GM23338 (cell line): ENCODE results near the gene DIP2C. TPM values are rescaled to one million over a fixed set of nuclear protein-coding genes. Genes with fewer than 3 reads are reported as not detected.

Source experiments
- ATAC-seq: fragments of 200-7000 bp; cut with Tn5 transposase; 3 replicates; pipeline ENCODE4 v1.9.1; 2020
- DNase-seq: peaks from one replicate; pipeline ENCODE4 v3.0.0-alpha.2; 2015; ENCODE audit warnings: low spot score
- H2AFZ ChIP-seq: fragments of 200-600 bp; sonication (generic); 2 replicates; pipeline ENCODE4 v1.8.0; 2016; ENCODE audit warnings: antibody characterized with exemption, mild to moderate bottlenecking, moderate library complexity
- H3F3A ChIP-seq: fragments of 200-600 bp; sonication (generic); replicated peaks from 2 replicates; pipeline ENCODE4 v1.8.0; 2017; ENCODE audit warnings: antibody characterized with exemption, mixed run types, low read depth
- H3K27ac ChIP-seq: fragments of 200-600 bp; sonication (generic); 2 replicates; pipeline ENCODE4 v1.6.1; 2016; ENCODE audit warnings: low read depth
- H3K27me3 ChIP-seq: fragments of 200-600 bp; sonication (generic); 2 replicates; pipeline ENCODE4 v1.8.0; 2016; ENCODE audit warnings: mild to moderate bottlenecking, mixed run types, moderate library complexity; ENCODE audit not compliant: insufficient read depth
- H3K36me3 ChIP-seq: fragments of 200-600 bp; sonication (generic); 2 replicates; pipeline ENCODE4 v1.8.0; 2016; ENCODE audit warnings: mild to moderate bottlenecking; ENCODE audit not compliant: insufficient read depth
- H3K4me1 ChIP-seq: fragments of 200-600 bp; sonication (generic); 2 replicates; pipeline ENCODE4 v1.8.0; 2016; ENCODE audit warnings: mild to moderate bottlenecking, moderate library complexity; ENCODE audit not compliant: insufficient read depth
- H3K4me2 ChIP-seq: fragments of 200-600 bp; sonication (generic); 2 replicates; pipeline ENCODE4 v1.7.1; 2017; ENCODE audit warnings: mixed run types
- H3K4me3 ChIP-seq: fragments of 200-600 bp; sonication (generic); 2 replicates; pipeline ENCODE4 v1.6.1; 2016; ENCODE audit warnings: mixed run types
- H3K79me2 ChIP-seq: fragments of 200-600 bp; sonication (generic); replicated peaks from 2 replicates; pipeline ENCODE4 v1.8.0; 2017; ENCODE audit warnings: mild to moderate bottlenecking; ENCODE audit not compliant: insufficient read depth
- H3K9me2 ChIP-seq: fragments of 200-600 bp; sonication (generic); 2 replicates; pipeline ENCODE4 v1.8.0; 2017; ENCODE audit not compliant: insufficient read depth
- H4K20me1 ChIP-seq: fragments of 200-600 bp; sonication (generic); replicated peaks from 2 replicates; pipeline ENCODE4 v1.8.0; 2017; ENCODE audit warnings: mild to moderate bottlenecking; ENCODE audit not compliant: insufficient read depth
- H3K27ac Mint-ChIP-seq: 2 replicates; pipeline ENCODE4 v1.8.0; 2020; ENCODE audit warnings: inconsistent platforms, mild to moderate bottlenecking, moderate library complexity, mixed read lengths
- H3K27me3 Mint-ChIP-seq: 3 replicates; pipeline ENCODE4 v1.8.0; 2022; ENCODE audit warnings: low read depth, mild to moderate bottlenecking, moderate library complexity, mixed read lengths, inconsistent platforms; ENCODE audit not compliant: insufficient read depth, poor library complexity
- H3K36me3 Mint-ChIP-seq: 3 replicates; pipeline ENCODE4 v1.8.0; 2021; ENCODE audit warnings: low read depth, mild to moderate bottlenecking, inconsistent platforms, moderate library complexity, mixed read lengths
- H3K4me1 Mint-ChIP-seq: 3 replicates; pipeline ENCODE4 v1.8.0; 2020; ENCODE audit warnings: mild to moderate bottlenecking, inconsistent platforms, mixed read lengths
- H3K4me3 Mint-ChIP-seq: 3 replicates; pipeline ENCODE4 v1.8.0; 2021; ENCODE audit warnings: moderate library complexity, mild to moderate bottlenecking, inconsistent platforms, mixed read lengths
- H3K9me3 Mint-ChIP-seq: 3 replicates; pipeline ENCODE4 v1.8.0; 2020; ENCODE audit warnings: moderate library complexity, mild to moderate bottlenecking, inconsistent platforms, mixed read lengths
- CTCF ChIP-seq, 2 experiments: fragments of 200-600 bp in 1 of 2; sonication (generic) in 1 of 2; conservative IDR thresholded peaks; 2 replicates each; pipeline versions ENCODE4 v1.5.1 to v1.6.1; 2016 to 2017; ENCODE audit warnings: antibody characterized with exemption in 2 of 2, low read depth in 2 of 2, mild to moderate bottlenecking in 2 of 2, moderate library complexity in 1 of 2
- ETS1 ChIP-seq: IDR thresholded peaks from 2 replicates; pipeline ENCODE4 v1.6.1; 2016; ENCODE audit warnings: antibody characterized with exemption
- EZH2phosphoT487 ChIP-seq: fragments of 200-600 bp; sonication (generic); IDR thresholded peaks from one replicate; pipeline ENCODE4 v1.8.1; 2018; ENCODE audit warnings: antibody characterized with exemption; ENCODE audit not compliant: unreplicated experiment
- JUNB ChIP-seq: IDR thresholded peaks from one replicate; pipeline ENCODE4 v1.6.1; 2016; ENCODE audit warnings: antibody characterized with exemption; ENCODE audit not compliant: unreplicated experiment
- NANOG ChIP-seq: IDR thresholded peaks from 2 replicates; pipeline ENCODE4 v1.6.1; 2016; ENCODE audit warnings: antibody characterized with exemption, borderline replicate concordance
- POLR2AphosphoS5 ChIP-seq: IDR thresholded peaks from 2 replicates; pipeline ENCODE4 v1.6.1; 2016; ENCODE audit warnings: antibody characterized with exemption, low read depth
- ZNF114 ChIP-seq: fragments of 250-450 bp; sonication (Bioruptor Pico); IDR thresholded peaks from 2 replicates; pipeline ENCODE4 v1.5.0; 2020; ENCODE audit warnings: mild to moderate bottlenecking, moderate library complexity
- ZNF462 ChIP-seq: fragments of 250-450 bp; sonication (Bioruptor Pico); IDR thresholded peaks from 2 replicates; pipeline ENCODE4 v1.5.0; 2020; ENCODE audit warnings: mild to moderate bottlenecking, moderate library complexity
- polyA plus RNA-seq: library from polyadenylated mRNA; unstranded; fragments of >200 nt; fragmentation: Nextera tagmentation; extraction: Ambion mirVana; gene quantifications from 2 replicates; pipeline ENCODE4 v1.2.1, GENCODE V29; 2016
- total RNA-seq: library from RNA; depleted of rRNA; stranded (reverse); fragments of >200 nt; shearing (Covaris generic); gene quantifications from 2 replicates; pipeline ENCODE4 v1.2.3, GENCODE V29; 2014

The DIP2C gene
- total and polyA plus RNA-seq, 2 experiments from 2014 or later, result 5.1 to 7.7 TPM

- TF ChIP-seq NANOG (no peak), JUNB (no peak), POLR2AphosphoS5 (no peak), ZNF114 (CRISPR knock-in tag) (no peak), EZH2phosphoT487 (no peak), ZNF462 (CRISPR knock-in tag) (no peak), ETS1 (no peak), CTCF (conservative IDR thresholded peaks at IDR 0.05; ENCODE audit: low read depth in 2 of 2) (no peak)
- Mint-ChIP-seq H3K9me3 (no peaks in the 10 kb centered on the region; the same call in 2 of the 3 replicates), H3K27ac (no peak overlapping the region), H3K4me3 (no peak overlapping the region), H3K36me3 (0 out of 3 replicates have a peak, but pooled peaks cover 3% of the 10 kb centered on the region), H3K27me3 (peaks cover 4% of the 10 kb centered on the region), H3K4me1 (no peaks in the 10 kb centered on the region; the same call in 2 of the 3 replicates)
- DNase-seq (no peak), ATAC-seq (no peak)
- Histone ChIP-seq H3K27me3 (no peaks in the 10 kb centered on the region), H3K79me2 (no peaks in the 10 kb centered on the region), H3K36me3 (no peaks in the 10 kb centered on the region), H2AFZ (no peak overlapping the region), H3K4me2 (no peak overlapping the region), H3K4me1 (no peaks in the 10 kb centered on the region), H3K9me2 (no peaks in the 10 kb centered on the region), H3F3A (no peaks in the 10 kb centered on the region), H3K27ac (no peak overlapping the region), H4K20me1 (no peaks in the 10 kb centered on the region), H3K4me3 (no peak overlapping the region)
Observed at GRCh38 chr10:408236-408635, 281.2 kb downstream of the DIP2C start.
